GM12878 (cell line): ENCODE results near the gene JUN. TPM values are rescaled to one million over a fixed set of nuclear protein-coding genes. Genes with fewer than 3 reads are reported as not detected.

Experiments
- ATAC-seq: fragments of 200-7000 bp; cut with Tn5 transposase; 3 replicates; pipeline ENCODE4 v1.9.1; 2020; ENCODE audit warnings: mild to moderate bottlenecking, moderate library complexity
- BruUV-seq: library from RNA; stranded (reverse); fragments of 400-500 nt; replicated peaks from 2 replicates; lab custom pipeline; 2021; lab: Mats Ljungman, UMichigan
- CTCF ChIA-PET: fragments of 300-600 bp; sonication (Branson Sonifier 250); formaldehyde crosslinking; extraction: SDS; loops from one replicate; lab custom pipeline; 2021; ENCODE audit warnings: inconsistent platforms; lab: Yijun Ruan, JAX
- POLR2A ChIA-PET: fragments of 350-600 bp; formaldehyde crosslinking; extraction: SDS; loops from one replicate; lab custom pipeline; 2021; ENCODE audit warnings: inconsistent platforms; lab: Charles Lee
- RAD21 ChIA-PET: fragments of 300-600 bp; sonication (Branson Sonifier 250); formaldehyde crosslinking; loops from one replicate; lab custom pipeline; 2023; ENCODE audit warnings: antibody characterized with exemption; ENCODE audit not compliant: unreplicated experiment; lab: Charles Lee
- SMC1A ChIA-PET: fragments of 300-600 bp; sonication (Branson Sonifier 250); formaldehyde crosslinking; loops from one replicate; lab custom pipeline; 2023; ENCODE audit not compliant: unreplicated experiment, uncharacterized antibody; lab: Charles Lee
- DNase-seq: peaks from one replicate; pipeline ENCODE4 v3.0.0-alpha.2; 2011; ENCODE audit warnings: low read depth, low spot score
- FAIRE-seq: peaks from 3 replicates; lab custom pipeline; 2011; peaks lifted over from hg19 to GRCh38; lab: Jason Lieb, UNC
- H2AFZ ChIP-seq: 2 replicates; pipeline ENCODE4 v1.6.0; 2011; ENCODE audit warnings: low read depth, low read length, control low read depth; ENCODE audit not compliant: control insufficient read depth
- H3K27ac ChIP-seq: 2 replicates; pipeline ENCODE4 v1.5.1; 2011; ENCODE audit warnings: control low read depth; ENCODE audit not compliant: control insufficient read depth, insufficient read depth
- H3K27me3 ChIP-seq, 2 experiments: replicated peaks in 1 of 2; 2 replicates each; pipeline versions ENCODE4 v1.6.0 to v1.6.1; 2011; ENCODE audit warnings: low read length in 1 of 2; ENCODE audit not compliant: control insufficient read depth in 2 of 2, insufficient read depth in 2 of 2
- H3K36me3 ChIP-seq, 2 experiments: 2 replicates each; pipeline ENCODE4 v1.5.1; 2011; ENCODE audit warnings: low read length in 1 of 2; ENCODE audit not compliant: control insufficient read depth in 2 of 2, insufficient read depth in 2 of 2
- H3K4me1 ChIP-seq: 2 replicates; pipeline ENCODE4 v1.6.1; 2011; ENCODE audit warnings: mild to moderate bottlenecking, low read length, moderate library complexity, mixed read lengths; ENCODE audit not compliant: control insufficient read depth, insufficient read depth
- H3K4me2 ChIP-seq: 2 replicates; pipeline ENCODE4 v1.6.0; 2011; ENCODE audit warnings: control low read depth; ENCODE audit not compliant: control insufficient read depth, insufficient read depth
- H3K4me3 ChIP-seq: fragments of 200-600 bp; sonication (generic); 2 replicates; pipeline ENCODE4 v1.5.1; 2016
- H3K79me2 ChIP-seq: 2 replicates; pipeline ENCODE4 v1.6.0; 2011; ENCODE audit warnings: low read length; ENCODE audit not compliant: control insufficient read depth, insufficient read depth
- H3K9ac ChIP-seq: 2 replicates; pipeline ENCODE4 v1.8.0; 2011; ENCODE audit warnings: low read length, control low read depth, mixed read lengths; ENCODE audit not compliant: control insufficient read depth, insufficient read depth
- H3K9me3 ChIP-seq: replicated peaks from 3 replicates; pipeline ENCODE4 v1.5.1; 2011; ENCODE audit warnings: mild to moderate bottlenecking, low read length; ENCODE audit not compliant: control insufficient read depth, insufficient read depth
- H4K20me1 ChIP-seq: 2 replicates; pipeline ENCODE4 v1.6.0; 2011; ENCODE audit not compliant: control insufficient read depth, insufficient read depth
- ESRRA ChIP-seq: IDR thresholded peaks from 2 replicates; pipeline ENCODE4 v1.6.1; 2012; ENCODE audit warnings: mild to moderate bottlenecking, low read length, improper control_type of control experiment
- POLR2AphosphoS2 ChIP-seq: IDR thresholded peaks from 2 replicates; pipeline ENCODE4 v1.6.1; 2011; ENCODE audit warnings: low read depth, mild to moderate bottlenecking, low read length, improper control_type of control experiment, moderate library complexity
- REST ChIP-seq: IDR thresholded peaks from 2 replicates; pipeline ENCODE4 v1.6.1; 2012; ENCODE audit warnings: mild to moderate bottlenecking, low read depth, low read length
- SREBF2 ChIP-seq: IDR thresholded peaks from 2 replicates; pipeline ENCODE4 v1.6.1; 2012; ENCODE audit warnings: mild to moderate bottlenecking, low read length
- ZBED1 ChIP-seq: IDR thresholded peaks from 2 replicates; pipeline ENCODE4 v1.6.1; 2016; ENCODE audit warnings: borderline replicate concordance
- WGBS: methylation state at CpG from one replicate; pipeline ENCODE4 v1.1.6; 2016; ENCODE audit warnings: low lambda C conversion rate; ENCODE audit not compliant: insufficient replicate concordance, insufficient coverage; ENCODE audit errors: missing lambda C conversion rate; 5-methylcytosine and 5-hydroxymethylcytosine counted together
- in situ Hi-C: fragments of 300-500 bp; cut with MboI; formaldehyde crosslinking; loops from 9 replicates; pipeline ENCODE4 v1.14.3; 2018; ENCODE audit warnings: mixed read lengths
- intact Hi-C: fragments of 100-400 bp; cut with micrococcal nuclease; formaldehyde crosslinking; loops from one replicate; pipeline ENCODE4 v1.14.2; 2022; ENCODE audit not compliant: unreplicated experiment
- polyA plus RNA-seq, 11 experiments: library from polyadenylated mRNA; depleted of rRNA in 4 of 11; unstranded in 6 of 11; stranded (reverse) in 5 of 11; fragments of >200 nt; fragmentation: Nextera tagmentation in 4 of 11; fragmentation: Illumina TruSeq in 1 of 11; extraction: Ambion mirVana in 4 of 11; extraction: Trizol in 1 of 11; gene quantifications; 1 replicate in 1 of 11; 2 replicates in 10 of 11; pipeline versions ENCODE4 v1.2.1 to v1.2.3, GENCODE V29; 2011 to 2016; ENCODE audit warnings: inconsistent platforms in 2 of 11, missing spikeins in 2 of 11, low read depth in 1 of 11
- total RNA-seq, 4 experiments: library from RNA; depleted of rRNA in 3 of 4; stranded (reverse); fragments of >200 nt in 3 of 4; fragmentation: Illumina TruSeq in 1 of 4; extraction: Trizol in 1 of 4; gene quantifications; 2 replicates each; pipeline versions ENCODE4 v1.2.1 to v1.2.3, GENCODE V29; 2013 to 2021

The JUN gene
- total and polyA plus RNA-seq, 10 of the 15 experiments (the other 5 are each of a cell fraction or from before 2014, with no cell fraction given) = 0.18 to 8.4 (median 2.8) TPM

DNA sequence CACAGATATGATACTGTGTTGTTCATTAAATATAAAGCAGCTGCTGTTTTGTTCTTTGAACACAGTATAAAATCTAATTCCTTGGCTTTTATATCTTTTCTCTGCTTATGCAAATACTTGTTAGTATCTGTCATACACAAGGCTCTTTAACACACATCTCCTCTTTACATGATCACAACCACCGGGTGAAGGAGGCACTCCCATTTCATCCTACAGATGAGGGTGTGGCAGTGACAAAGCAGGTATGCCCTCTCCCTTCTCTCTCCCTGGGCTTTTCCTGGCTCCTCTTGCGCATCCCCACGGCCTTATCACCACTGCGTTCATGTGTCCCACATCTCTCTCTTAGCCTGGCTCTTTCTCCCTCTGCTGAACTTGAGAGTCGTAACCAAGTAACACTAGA is 38.2 kb downstream of the JUN start:
- no TSS peak for BruUV-seq
- H2AFZ ChIP-seq = no peak overlapping the region
- in situ Hi-C loops = loop anchor here (25.0 kb wide), 1 partner anchor 967 kb away; no protein-coding TSS in a partner anchor

More for the DNA sequence above, 38.2 kb downstream of the JUN start:
- Histone ChIP-seq H3K9ac (no peak overlapping the region), H3K4me2 (no peak overlapping the region)
- ChIA-PET CTCF (interaction anchor here (1.2 to 8.4 kb wide), 3 partner anchors 953 to 1014 kb away, joined by 3 to 89 read pairs (median 4); no protein-coding TSS in a partner anchor), RAD21 (interaction anchor here (1.1 kb wide), 1 partner anchor 1014 kb away, joined by 3 read pairs; no protein-coding TSS in a partner anchor)
- TF ChIP-seq ZBED1 = no peak
- no peak for TF ChIP-seq POLR2AphosphoS2
- no peak for TF ChIP-seq REST
- TF ChIP-seq ESRRA = no peak
- no peak for TF ChIP-seq SREBF2
- TF ChIP-seq, all 136 proteins: peak for 0
- ATAC-seq = no peak
- Histone ChIP-seq H3K36me3 (no peaks in the 10 kb centered on the region), H3K4me3 (no peak overlapping the region), H3K79me2 (no peaks in the 10 kb centered on the region), H4K20me1 (no peaks in the 10 kb centered on the region), H3K4me1 (no peaks in the 10 kb centered on the region), H3K9me3 (no peaks in the 10 kb centered on the region), H3K27me3 (peaks cover 0 to 3% of the 10 kb centered on the region in 2 experiments; a peak in 2 of 4 replicates), H3K27ac (no peak overlapping the region)
- intact Hi-C loops = loop anchor here (10.0 kb wide), 1 partner anchor 689 kb away; no protein-coding TSS in a partner anchor
- 82% methylated on average over 5 of the region's 5 CpGs for WGBS
- SMC1A ChIA-PET = no interaction called here
- DNase-seq = no peak
- FAIRE-seq = no peak
- POLR2A ChIA-PET = no interaction called here
